ENCODE results near the gene RAB11FIP3.
"Not testable (repeated sequence)": the region's sequence is repeated elsewhere in the genome, so short reads cannot be mapped to it uniquely, and the experiment has no call there.

The RAB11FIP3 gene

DNA sequence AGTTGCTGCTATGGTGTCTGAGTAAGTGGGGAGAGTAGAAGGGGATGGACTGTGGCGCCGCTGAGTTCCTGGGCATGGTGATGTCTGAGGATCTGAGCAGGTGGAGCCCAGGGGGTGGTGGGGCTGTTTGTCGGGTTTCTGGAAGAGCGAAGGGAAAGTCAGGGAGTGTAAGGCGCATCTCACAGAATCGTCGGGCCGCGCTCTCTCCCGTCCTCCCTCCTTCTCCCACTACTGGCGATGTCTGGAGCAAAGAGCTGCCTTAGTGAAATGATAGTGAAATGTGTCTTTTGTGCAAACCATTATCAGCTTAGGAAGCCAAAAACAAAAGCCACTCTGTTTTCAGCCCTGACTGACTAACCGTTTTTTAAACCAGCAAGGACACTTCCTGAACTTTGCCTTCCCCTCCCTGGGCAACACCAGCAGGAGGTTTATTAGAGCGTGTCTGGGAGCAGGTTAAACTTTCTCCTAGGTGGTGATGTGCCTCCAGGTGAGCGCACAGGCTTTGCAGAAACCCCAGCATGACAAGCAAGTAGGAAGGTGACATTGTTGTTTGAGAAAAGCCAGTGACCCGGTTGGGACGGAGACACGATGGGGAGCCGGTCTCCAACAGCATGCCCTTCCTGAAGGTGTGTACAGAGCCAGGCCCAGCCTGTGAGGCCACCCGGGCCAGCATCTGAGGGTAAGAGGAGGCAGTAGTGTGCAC is 49.1 kb downstream of the RAB11FIP3 start:
- Histone ChIP-seq H3K36me3 (ENCODE audit: control insufficient read depth in 1 of 2, insufficient read depth in 2 of 2, low read depth in 1 of 2, low read length in 2 of 2) (peaks cover 11 to 16% of the 10 kb centered on the region in 2 experiments), H3K4me2 (ENCODE audit: low read length, poor library complexity, severe bottlenecking) (no peak overlapping the region), H3K14ac (ENCODE audit: low read length in 2 of 2) (no peak overlapping the region), H3K9ac (ENCODE audit: low read length) (no peak overlapping the region), H3K4me1 (ENCODE audit: control insufficient read depth, insufficient read depth, low read depth, low read length) (peaks cover 51% of the 10 kb centered on the region), H2AFZ (ENCODE audit: low read depth, low read length) (no peak overlapping the region), H3K27me3 (ENCODE audit: control insufficient read depth in 1 of 2, insufficient read depth in 1 of 2, low read length in 2 of 2) (no peaks in the 10 kb centered on the region), H4K8ac (ENCODE audit: low read length) (no peak overlapping the region), H3K23ac (ENCODE audit: low read length in 2 of 2) (no peak overlapping the region), H2BK5ac (ENCODE audit: low read depth, low read length, poor library complexity, severe bottlenecking) (no peak overlapping the region), H2AK5ac (ENCODE audit: low read length, severe bottlenecking) (peak overlapping the region; percentile 39), H3K4me3 (ENCODE audit: insufficient read depth in 1 of 2, low read depth in 1 of 2, low read length in 2 of 2) (no peak overlapping the region), H2BK15ac (ENCODE audit: low read depth, poor library complexity, severe bottlenecking) (peak overlapping the region; percentile 68), H4K91ac (ENCODE audit: low read length) (no peak overlapping the region), H2BK120ac (ENCODE audit: low read depth, low read length) (no peak overlapping the region), H3K18ac (ENCODE audit: low read depth in 1 of 2, low read length in 2 of 2) (no peak overlapping the region), H2BK12ac (ENCODE audit: low read length in 2 of 2) (no peak overlapping the region), H3K9me3 (ENCODE audit: control insufficient read depth, low read length) (no peaks in the 10 kb centered on the region), H3K79me1 (replicated peaks; ENCODE audit: low read length, poor library complexity, severe bottlenecking) (peaks cover 18% of the 10 kb centered on the region), H3K27ac (ENCODE audit: low read length, poor library complexity, severe bottlenecking) (no peak overlapping the region), H3K4ac (ENCODE audit: low read depth in 1 of 2, low read length in 2 of 2) (no peak overlapping the region)
- no peak for DNase-seq
- WGBS = 90% methylated on average over 12 of the region's 19 CpGs

DNA sequence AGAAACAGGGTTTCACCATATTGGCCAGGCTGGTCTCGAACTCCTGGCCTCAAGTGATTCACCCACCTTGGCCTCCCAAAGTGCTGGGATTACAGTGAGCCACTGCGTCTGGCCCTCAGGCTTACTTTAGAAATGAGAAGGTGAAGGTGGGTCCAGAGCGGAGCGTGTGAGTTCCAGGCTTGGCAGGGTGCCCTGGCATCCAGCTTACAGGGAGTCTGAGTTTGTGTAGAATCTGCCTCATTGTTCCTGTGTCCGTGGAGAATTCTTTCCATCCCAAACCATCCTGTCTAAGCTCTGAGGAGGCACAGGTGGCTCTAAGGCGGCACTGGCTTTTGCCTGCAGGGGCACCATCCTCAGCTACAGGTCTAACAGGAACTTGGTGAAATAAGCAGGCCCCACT is 50.6 kb downstream of the RAB11FIP3 start:
- Histone ChIP-seq H2AFZ (ENCODE audit: low read depth, low read length) (no peak overlapping the region), H3K4me3 (ENCODE audit: insufficient read depth in 1 of 2, low read depth in 1 of 2, low read length in 2 of 2) (no peak overlapping the region), H2BK12ac (ENCODE audit: low read length in 2 of 2) (no peak overlapping the region), H4K91ac (ENCODE audit: low read length) (no peak overlapping the region), H3K27me3 (ENCODE audit: control insufficient read depth in 1 of 2, insufficient read depth in 1 of 2, low read length in 2 of 2) (no peaks in the 10 kb centered on the region), H3K36me3 (ENCODE audit: control insufficient read depth in 1 of 2, insufficient read depth in 2 of 2, low read depth in 1 of 2, low read length in 2 of 2) (peaks cover 11 to 16% of the 10 kb centered on the region in 2 experiments), H3K4me1 (ENCODE audit: control insufficient read depth, insufficient read depth, low read depth, low read length) (peaks cover 49% of the 10 kb centered on the region), H3K14ac (ENCODE audit: low read length in 2 of 2) (no peak overlapping the region), H3K27ac (ENCODE audit: low read length, poor library complexity, severe bottlenecking) (no peak overlapping the region), H3K9ac (ENCODE audit: low read length) (no peak overlapping the region), H2BK15ac (ENCODE audit: low read depth, poor library complexity, severe bottlenecking) (no peak overlapping the region), H4K8ac (ENCODE audit: low read length) (no peak overlapping the region), H3K79me1 (replicated peaks; ENCODE audit: low read length, poor library complexity, severe bottlenecking) (peaks cover 18% of the 10 kb centered on the region), H3K9me3 (ENCODE audit: control insufficient read depth, low read length) (no peaks in the 10 kb centered on the region), H2BK5ac (ENCODE audit: low read depth, low read length, poor library complexity, severe bottlenecking) (no peak overlapping the region), H3K18ac (ENCODE audit: low read depth in 1 of 2, low read length in 2 of 2) (no peak overlapping the region), H2BK120ac (ENCODE audit: low read depth, low read length) (no peak overlapping the region), H2AK5ac (ENCODE audit: low read length, severe bottlenecking) (peak overlapping the region; percentile 59), H3K4ac (ENCODE audit: low read depth in 1 of 2, low read length in 2 of 2) (no peak overlapping the region), H3K23ac (ENCODE audit: low read length in 2 of 2) (no peak overlapping the region), H3K4me2 (ENCODE audit: low read length, poor library complexity, severe bottlenecking) (no peak overlapping the region)
- WGBS = 100% methylated on average over 5 of the region's 6 CpGs
- DNase-seq = no peak

DNA sequence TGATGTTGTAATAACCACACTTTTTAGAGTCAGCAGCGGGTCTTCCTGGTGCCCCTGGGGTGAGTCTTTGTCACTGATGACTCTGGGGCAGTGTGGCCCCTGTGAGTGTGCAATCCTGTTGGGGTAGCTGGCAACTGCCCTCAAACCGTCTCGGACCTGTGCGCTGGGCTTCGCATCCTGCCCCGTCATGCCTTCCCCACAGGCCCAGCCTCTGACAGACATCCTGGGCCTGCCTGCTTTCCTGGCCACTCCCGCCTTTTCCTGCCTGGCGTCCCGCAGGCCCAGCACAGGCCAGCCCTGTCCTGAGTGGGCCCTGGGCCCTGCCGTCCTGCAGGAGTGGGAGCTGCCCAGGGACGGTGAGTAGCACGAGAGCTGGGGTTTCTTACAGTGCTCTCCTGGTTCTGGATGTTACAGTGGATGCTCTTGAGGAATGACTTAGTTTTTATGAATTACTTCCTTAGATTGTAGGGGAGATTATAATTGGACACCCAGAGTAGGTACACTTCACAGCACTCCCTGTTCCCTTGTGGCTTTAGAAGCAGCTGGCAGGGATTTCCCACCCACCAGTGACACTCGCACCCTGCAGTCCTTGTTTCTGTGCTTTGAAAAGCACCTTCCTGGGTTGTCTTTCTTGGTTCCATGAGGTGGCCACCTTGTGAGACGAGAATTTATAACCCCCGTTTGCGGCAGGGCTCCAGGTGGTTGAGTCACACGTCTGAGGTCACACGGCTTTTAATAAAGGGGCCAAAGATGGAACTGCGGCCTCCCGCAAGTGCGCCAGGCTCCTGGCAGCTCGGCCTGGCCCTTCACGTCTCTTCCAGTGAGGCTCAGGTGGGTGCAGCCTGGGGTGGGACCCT is 52.1 kb downstream of the RAB11FIP3 start:
- no peak overlapping the region for H3K9ac ChIP-seq (ENCODE audit: low read length)
- no peak overlapping the region for H4K91ac ChIP-seq (ENCODE audit: low read length)
- peaks cover 12 to 15% of the 10 kb centered on the region in 2 experiments for H3K36me3 ChIP-seq (ENCODE audit: control insufficient read depth in 1 of 2, insufficient read depth in 2 of 2, low read depth in 1 of 2, low read length in 2 of 2)
- H3K4ac ChIP-seq (ENCODE audit: low read depth in 1 of 2, low read length in 2 of 2) = no peak overlapping the region
- H2AFZ ChIP-seq (ENCODE audit: low read depth, low read length) = no peak overlapping the region
- WGBS = 90% methylated on average over 23 of the region's 23 CpGs
- no peak overlapping the region for H2BK15ac ChIP-seq (ENCODE audit: low read depth, poor library complexity, severe bottlenecking)
- no peak overlapping the region for H3K4me3 ChIP-seq (ENCODE audit: insufficient read depth in 1 of 2, low read depth in 1 of 2, low read length in 2 of 2)
- H3K9me3 ChIP-seq (ENCODE audit: control insufficient read depth, low read length) = no peaks in the 10 kb centered on the region
- H3K27me3 ChIP-seq (ENCODE audit: control insufficient read depth in 1 of 2, insufficient read depth in 1 of 2, low read length in 2 of 2) = no peaks in the 10 kb centered on the region
- no peak overlapping the region for H2BK120ac ChIP-seq (ENCODE audit: low read depth, low read length)
- peaks cover 18% of the 10 kb centered on the region for H3K79me1 ChIP-seq (replicated peaks; ENCODE audit: low read length, poor library complexity, severe bottlenecking)
- no peak overlapping the region for H3K14ac ChIP-seq (ENCODE audit: low read length in 2 of 2)
- no peak overlapping the region for H3K23ac ChIP-seq (ENCODE audit: low read length in 2 of 2)
- H2AK5ac ChIP-seq (ENCODE audit: low read length, severe bottlenecking) = no peak overlapping the region
- no peak overlapping the region for H3K18ac ChIP-seq (ENCODE audit: low read depth in 1 of 2, low read length in 2 of 2)
- DNase-seq = no peak
- peak overlapping the region; percentile 58 for H2BK5ac ChIP-seq (ENCODE audit: low read depth, low read length, poor library complexity, severe bottlenecking)
- H3K4me1 ChIP-seq (ENCODE audit: control insufficient read depth, insufficient read depth, low read depth, low read length) = peaks cover 36% of the 10 kb centered on the region
- peak overlapping the region; percentile 39 for H3K27ac ChIP-seq (ENCODE audit: low read length, poor library complexity, severe bottlenecking)
- no peak overlapping the region for H4K8ac ChIP-seq (ENCODE audit: low read length)
- H2BK12ac ChIP-seq (ENCODE audit: low read length in 2 of 2) = no peak overlapping the region
- H3K4me2 ChIP-seq (ENCODE audit: low read length, poor library complexity, severe bottlenecking) = no peak overlapping the region

DNA sequence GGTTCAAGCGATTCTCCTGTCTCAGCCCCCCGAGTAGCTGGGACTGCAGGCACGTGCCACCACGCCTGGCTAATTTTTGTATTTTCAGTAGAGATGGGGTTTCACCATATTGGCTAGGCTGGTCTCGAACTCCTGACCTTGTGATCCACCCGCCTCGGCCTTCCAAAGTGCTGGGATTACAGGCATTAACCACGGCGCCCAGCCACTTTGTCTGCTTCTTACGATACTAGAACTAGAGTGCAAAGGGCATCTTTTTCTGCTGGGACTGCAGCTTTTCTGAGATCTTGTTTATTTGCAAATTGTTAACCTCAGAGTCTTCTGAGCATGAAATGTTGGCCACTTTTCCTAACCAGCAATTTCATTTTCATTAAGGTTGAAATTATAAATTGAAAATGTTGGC is 52.8 kb downstream of the RAB11FIP3 start:
- not testable (repeated sequence) for H3K4me3 ChIP-seq (ENCODE audit: insufficient read depth in 1 of 2, low read depth in 1 of 2, low read length in 2 of 2); H3K14ac ChIP-seq (ENCODE audit: low read length in 2 of 2); H3K27ac ChIP-seq (ENCODE audit: low read length, poor library complexity, severe bottlenecking); H3K23ac ChIP-seq (ENCODE audit: low read length in 2 of 2); H2BK5ac ChIP-seq (ENCODE audit: low read depth, low read length, poor library complexity, severe bottlenecking); DNase-seq; H2AFZ ChIP-seq (ENCODE audit: low read depth, low read length); H3K27me3 ChIP-seq (ENCODE audit: control insufficient read depth in 1 of 2, insufficient read depth in 1 of 2, low read length in 2 of 2); H3K9me3 ChIP-seq (ENCODE audit: control insufficient read depth, low read length); H3K4ac ChIP-seq (ENCODE audit: low read depth in 1 of 2, low read length in 2 of 2); H3K9ac ChIP-seq (ENCODE audit: low read length); H4K8ac ChIP-seq (ENCODE audit: low read length); H2BK12ac ChIP-seq (ENCODE audit: low read length in 2 of 2); H2AK5ac ChIP-seq (ENCODE audit: low read length, severe bottlenecking); H3K4me2 ChIP-seq (ENCODE audit: low read length, poor library complexity, severe bottlenecking); H3K18ac ChIP-seq (ENCODE audit: low read depth in 1 of 2, low read length in 2 of 2); H2BK15ac ChIP-seq (ENCODE audit: low read depth, poor library complexity, severe bottlenecking); H2BK120ac ChIP-seq (ENCODE audit: low read depth, low read length); H4K91ac ChIP-seq (ENCODE audit: low read length)
- 95% methylated on average over 10 of the region's 10 CpGs for WGBS
- peaks cover 19 to 20% of the 10 kb centered on the region in 2 experiments for H3K36me3 ChIP-seq (ENCODE audit: control insufficient read depth in 1 of 2, insufficient read depth in 2 of 2, low read depth in 1 of 2, low read length in 2 of 2)
- H3K79me1 ChIP-seq (replicated peaks; ENCODE audit: low read length, poor library complexity, severe bottlenecking) = peaks cover 17% of the 10 kb centered on the region
- peaks cover 36% of the 10 kb centered on the region for H3K4me1 ChIP-seq (ENCODE audit: control insufficient read depth, insufficient read depth, low read depth, low read length)

Data from mesenchymal stem cell (in vitro differentiated cells and primary cell).